Breast epithelium (tissue), 4 donors: ENCODE data around the gene SLC5A2. TPM values are rescaled to one million over a fixed set of nuclear protein-coding genes. Genes with fewer than 3 reads are reported as not detected.

ENCODE experiments used
- DNase-seq, 2 donors: peaks; one replicate each; pipeline ENCODE4 v3.0.0-alpha.2; 2019; ENCODE audit warnings: low spot score in 2 of 2
- H3K27ac ChIP-seq, 2 donors: fragments of 200-600 bp; sonication (generic) in 1 of 2; one replicate each; pipeline ENCODE4 v1.5.1; 2016 to 2019; ENCODE audit warnings: mild to moderate bottlenecking in 1 of 2
- H3K27me3 ChIP-seq, 2 donors: fragments of 200-600 bp; sonication (generic) in 1 of 2; one replicate each; pipeline versions ENCODE4 v1.5.1 to v1.6.0; 2017 to 2019; ENCODE audit warnings: control low read depth in 1 of 2, mild to moderate bottlenecking in 1 of 2
- H3K36me3 ChIP-seq: fragments of 200-600 bp; one replicate; pipeline ENCODE4 v1.5.1; 2019
- H3K4me1 ChIP-seq, 2 donors: fragments of 200-600 bp; sonication (generic); one replicate each; pipeline ENCODE4 v1.5.1; 2016 to 2019; ENCODE audit warnings: control low read depth in 1 of 2
- H3K4me3 ChIP-seq, 3 donors: fragments of 200-600 bp; sonication (generic); 1 replicate in 2 of 3; 2 replicates in 1 of 3; pipeline ENCODE4 v1.5.1; 2016 to 2019; ENCODE audit warnings: mild to moderate bottlenecking in 3 of 3, moderate library complexity in 2 of 3
- H3K9me3 ChIP-seq, 2 donors: fragments of 200-600 bp; sonication (generic) in 1 of 2; one replicate each; pipeline ENCODE4 v1.5.1; 2016 to 2019; ENCODE audit warnings: control low read depth in 1 of 2
- POLR2A ChIP-seq: fragments of 450-650 bp; IDR thresholded peaks from one replicate; pipeline ENCODE4 v1.6.1; 2016; ENCODE audit warnings: antibody characterized with exemption, mild to moderate bottlenecking, moderate library complexity
- POLR2AphosphoS5 ChIP-seq, 3 donors: sonication (generic); formaldehyde crosslinking; IDR thresholded peaks; one replicate each; pipeline ENCODE4 v1.6.1; 2017; ENCODE audit warnings: antibody characterized with exemption in 3 of 3
- intact Hi-C: fragments of 100-400 bp; cut with DNase I; formaldehyde crosslinking; loops from one replicate; pipeline ENCODE4 v1.15.1; 2023; ENCODE audit warnings: low total_unique reads
- total RNA-seq, 3 donors: library from RNA; depleted of rRNA; stranded (reverse); fragments of >200 nt; gene quantifications; one replicate each; pipeline ENCODE4 v1.1.0, GENCODE V29; 2016
- TF ChIP-seq, protein P1 (sequence below), 3 donors: fragments of 450-650 bp; IDR thresholded peaks; one replicate each; pipeline ENCODE4 v1.5.1; 2016 to 2017; ENCODE audit warnings: antibody characterized with exemption in 3 of 3, mild to moderate bottlenecking in 3 of 3, moderate library complexity in 3 of 3

The SLC5A2 gene
- total RNA-seq, 3 donors from 2014 or later, result 0.44 to 0.98 TPM; not detected in 1

DNA sequence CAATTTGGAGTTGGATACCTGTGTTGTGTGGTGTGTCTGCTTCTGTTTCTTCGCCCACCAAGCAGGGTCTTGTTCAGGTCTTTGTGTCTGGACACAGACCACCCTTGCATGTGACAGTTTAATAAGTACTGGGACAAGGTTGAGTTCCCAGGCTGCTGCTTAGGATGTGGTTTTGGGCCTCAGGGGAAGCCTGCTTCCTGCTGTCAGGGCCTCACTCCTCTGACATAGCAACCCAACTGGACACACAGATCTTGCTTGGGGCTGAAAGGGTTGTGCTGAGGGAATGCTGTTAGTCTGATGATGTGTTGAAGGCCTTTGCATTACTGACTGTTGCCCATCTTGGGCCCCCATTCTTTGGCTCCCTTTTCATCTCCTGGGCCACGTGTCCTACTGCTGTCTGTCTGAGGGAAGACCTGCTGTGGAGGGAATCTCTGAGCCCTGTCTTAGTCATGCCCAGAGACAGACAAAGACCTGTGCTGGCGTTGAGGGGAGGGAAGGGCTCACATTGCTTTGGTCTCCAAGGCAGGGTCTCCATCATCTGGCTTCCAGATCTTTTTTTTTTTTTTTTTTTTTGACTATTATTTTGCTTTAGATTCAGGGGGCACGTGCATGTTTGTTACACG, 15.7 kb upstream of the SLC5A2 start:
- Histone ChIP-seq H3K4me1 (no peaks in the 10 kb centered on the region), H3K4me3 (no peak overlapping the region), H3K36me3 (no peaks in the 10 kb centered on the region), H3K27ac (no peak overlapping the region), H3K27me3 (no peaks in the 10 kb centered on the region), H3K9me3 (no peaks in the 10 kb centered on the region)
- TF ChIP-seq, protein P1, sequence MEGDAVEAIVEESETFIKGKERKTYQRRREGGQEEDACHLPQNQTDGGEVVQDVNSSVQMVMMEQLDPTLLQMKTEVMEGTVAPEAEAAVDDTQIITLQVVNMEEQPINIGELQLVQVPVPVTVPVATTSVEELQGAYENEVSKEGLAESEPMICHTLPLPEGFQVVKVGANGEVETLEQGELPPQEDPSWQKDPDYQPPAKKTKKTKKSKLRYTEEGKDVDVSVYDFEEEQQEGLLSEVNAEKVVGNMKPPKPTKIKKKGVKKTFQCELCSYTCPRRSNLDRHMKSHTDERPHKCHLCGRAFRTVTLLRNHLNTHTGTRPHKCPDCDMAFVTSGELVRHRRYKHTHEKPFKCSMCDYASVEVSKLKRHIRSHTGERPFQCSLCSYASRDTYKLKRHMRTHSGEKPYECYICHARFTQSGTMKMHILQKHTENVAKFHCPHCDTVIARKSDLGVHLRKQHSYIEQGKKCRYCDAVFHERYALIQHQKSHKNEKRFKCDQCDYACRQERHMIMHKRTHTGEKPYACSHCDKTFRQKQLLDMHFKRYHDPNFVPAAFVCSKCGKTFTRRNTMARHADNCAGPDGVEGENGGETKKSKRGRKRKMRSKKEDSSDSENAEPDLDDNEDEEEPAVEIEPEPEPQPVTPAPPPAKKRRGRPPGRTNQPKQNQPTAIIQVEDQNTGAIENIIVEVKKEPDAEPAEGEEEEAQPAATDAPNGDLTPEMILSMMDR (IDR thresholded peaks at IDR 0.05), result no peak
- TF ChIP-seq POLR2A (no peak), POLR2AphosphoS5 (IDR thresholded peaks at IDR 0.05) (no peak)
- no peak for DNase-seq
- intact Hi-C loops, result no loop called here

DNA sequence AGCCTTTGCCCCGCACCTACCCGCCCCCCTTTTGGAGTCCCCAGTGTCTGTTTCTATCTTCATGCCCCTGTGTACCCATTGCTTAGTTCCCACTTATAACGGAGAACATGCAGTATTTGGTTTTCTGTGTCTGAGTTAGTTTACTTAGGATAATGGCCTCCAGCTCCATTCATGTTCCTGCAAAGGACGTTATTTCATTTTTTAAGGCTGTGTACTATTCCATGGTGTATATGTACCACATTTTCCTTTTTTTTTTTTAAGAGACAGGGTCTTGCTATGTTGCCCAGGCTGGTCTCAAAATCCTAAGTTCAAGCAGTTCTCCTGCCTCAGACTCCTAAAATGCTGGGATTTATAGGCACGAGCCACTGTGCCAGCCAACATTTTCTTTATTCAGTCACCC, 15.1 kb upstream of the SLC5A2 start:
- TF ChIP-seq POLR2A (no peak), POLR2AphosphoS5 (IDR thresholded peaks at IDR 0.05) (no peak)
- TF ChIP-seq, protein P1 (IDR thresholded peaks at IDR 0.05), result no peak
- no peak for DNase-seq
- no peaks in the 10 kb centered on the region for H3K27me3 ChIP-seq
- H3K36me3 ChIP-seq, result no peaks in the 10 kb centered on the region
- H3K4me1 ChIP-seq, result no peaks in the 10 kb centered on the region
- H3K27ac ChIP-seq, result no peak overlapping the region
- H3K9me3 ChIP-seq, result no peaks in the 10 kb centered on the region
- intact Hi-C loops, result no loop called here
- H3K4me3 ChIP-seq, result no peak overlapping the region

DNA sequence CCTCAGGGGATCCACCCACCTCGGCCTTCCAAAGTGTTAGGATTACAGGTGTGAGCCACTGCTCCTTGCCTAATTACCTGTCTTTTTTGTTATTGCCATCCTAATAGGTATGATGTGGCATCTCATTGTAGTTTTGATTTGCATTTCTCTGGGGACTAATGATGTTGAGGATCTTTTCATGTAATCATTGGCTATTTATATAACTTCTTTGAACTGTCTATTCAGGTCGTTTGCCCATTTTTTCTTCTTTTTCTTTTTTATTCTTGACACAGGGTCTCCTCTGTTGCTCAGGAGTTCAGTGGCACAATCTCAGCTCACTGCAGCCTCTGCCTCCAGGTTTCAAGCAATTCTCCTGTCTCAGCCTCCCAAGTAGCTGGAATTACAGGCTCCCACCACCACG, 12.3 kb upstream of the SLC5A2 start:
- Histone ChIP-seq H3K27ac (peak overlapping the region; percentile 87 to 94), H3K9me3 (no peaks in the 10 kb centered on the region), H3K36me3 (no peaks in the 10 kb centered on the region), H3K4me3 (peak overlapping the region in 1 of 3 donors; percentile 77), H3K27me3 (no peaks in the 10 kb centered on the region), H3K4me1 (no peaks in the 10 kb centered on the region)
- intact Hi-C loops, result no loop called here
- TF ChIP-seq POLR2AphosphoS5 (IDR thresholded peaks at IDR 0.05), result no peak
- no peak for TF ChIP-seq POLR2A
- TF ChIP-seq, protein P1 (IDR thresholded peaks at IDR 0.05), result no peak
- no peak for DNase-seq

DNA sequence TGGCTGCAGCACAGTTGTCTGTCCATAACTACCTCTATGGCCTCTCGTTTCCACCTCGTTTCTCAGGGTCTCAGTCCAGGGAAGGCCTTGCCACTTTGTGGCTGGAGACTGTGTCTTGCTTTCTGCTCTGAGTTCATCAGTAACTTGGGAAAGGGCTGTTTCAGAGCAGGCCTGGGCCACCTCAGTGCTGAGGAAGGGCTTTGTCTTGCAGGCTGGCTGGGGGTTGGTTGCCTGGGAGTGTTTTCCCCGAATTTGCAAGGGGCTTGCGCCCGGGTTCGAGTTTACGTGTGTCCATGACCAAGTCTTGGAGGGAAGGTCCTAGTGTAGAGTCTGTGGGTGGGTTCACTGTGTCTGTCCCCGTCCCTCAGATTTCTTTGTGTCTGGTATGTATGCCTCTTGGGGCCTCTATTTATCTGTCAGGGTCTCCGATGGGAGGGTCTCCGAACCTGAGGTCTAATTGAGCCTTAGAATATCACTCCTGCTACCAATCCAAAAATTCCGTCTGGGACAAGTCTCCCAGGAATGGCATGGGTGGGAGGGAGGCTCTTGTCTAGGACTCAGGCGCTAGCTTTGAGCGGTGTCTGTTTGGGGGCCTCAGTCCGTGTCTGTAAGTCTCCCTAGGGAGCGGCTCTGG, 11.6 kb upstream of the SLC5A2 start:
- DNase-seq, result no peak
- Histone ChIP-seq H3K9me3 (no peaks in the 10 kb centered on the region), H3K4me3 (peak overlapping the region; percentile 63 to 77 (median 74)), H3K36me3 (no peaks in the 10 kb centered on the region), H3K27me3 (no peaks in the 10 kb centered on the region), H3K4me1 (no peaks in the 10 kb centered on the region), H3K27ac (peak overlapping the region; percentile 87 to 94)
- intact Hi-C loops, result no loop called here
- no peak for TF ChIP-seq POLR2AphosphoS5 (IDR thresholded peaks at IDR 0.05)
- TF ChIP-seq POLR2A, result no peak
- TF ChIP-seq, protein P1 (IDR thresholded peaks at IDR 0.05), result no peak

DNA sequence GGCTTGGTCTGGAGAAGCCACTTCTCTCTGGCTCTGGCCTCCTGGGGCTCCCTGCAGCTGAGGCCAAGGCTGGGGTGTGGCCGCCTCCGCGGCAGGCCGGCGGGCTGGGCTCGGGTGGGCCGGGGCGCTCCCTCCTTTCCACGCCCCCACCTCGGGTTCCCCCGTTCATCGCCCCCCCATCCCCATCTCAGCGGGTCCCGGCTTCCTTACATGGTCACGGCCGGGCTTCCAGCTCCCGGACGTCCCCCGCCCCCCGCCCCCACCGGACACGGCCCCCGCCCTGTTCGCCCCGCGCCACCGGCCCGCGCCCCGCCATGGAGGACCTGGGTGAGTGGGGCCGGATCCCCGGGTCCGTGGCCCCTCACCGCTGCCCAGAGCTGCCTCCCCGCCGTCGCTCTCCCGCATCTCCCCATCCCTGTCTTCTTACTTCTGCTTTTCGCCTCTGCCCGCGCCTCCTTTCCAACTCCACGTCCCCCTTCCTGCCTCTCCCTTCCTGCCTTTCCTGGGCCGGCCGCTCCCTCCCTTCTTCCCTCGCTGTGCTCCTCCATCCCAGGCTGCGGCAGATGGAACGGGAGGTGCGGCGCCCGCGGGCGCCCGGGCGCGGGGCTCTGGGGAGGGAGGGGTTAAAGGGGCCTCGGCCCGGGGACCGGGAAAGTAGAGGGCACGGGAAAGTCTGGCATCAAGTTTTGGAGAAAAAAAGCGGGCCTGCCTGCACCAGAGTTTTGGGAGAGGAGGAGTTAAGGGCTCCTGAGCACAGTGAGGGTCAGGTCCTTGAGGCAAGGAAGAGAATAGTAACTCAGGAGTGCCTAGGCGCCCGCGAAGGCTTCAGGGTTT, 10.8 kb upstream of the SLC5A2 start, which contains the start of gene TGFB1I1:
Gene TGFB1I1 (plus strand): TSS at position 278 of the 834 bp plus-strand sequence. CDS start 37 bp downstream, at position 315.
- Histone ChIP-seq H3K27ac (peak within 1 kb of the TSS; percentile 87 to 94), H3K27me3 (no peaks in the 10 kb centered on the region), H3K36me3 (no peaks in the 10 kb centered on the region), H3K4me1 (no peaks in the 10 kb centered on the region), H3K9me3 (no peaks in the 10 kb centered on the region), H3K4me3 (peak within 1 kb of the TSS; percentile 63 to 77 (median 74))
- intact Hi-C loops, result no loop called here
- peak in 1 of 2 donors; percentile 65 for DNase-seq
- TF ChIP-seq POLR2A (no peak), POLR2AphosphoS5 (IDR thresholded peaks at IDR 0.05) (no peak)
- TF ChIP-seq, protein P1 (IDR thresholded peaks at IDR 0.05), result no peak
